Uterus (tissue), 4 donors: ENCODE measurements around the gene UNC93B1. TPM values are rescaled to one million over a fixed set of nuclear protein-coding genes. Genes with fewer than 3 reads are reported as not detected.

Source experiments
- DNase-seq, 2 donors: peaks; one replicate each; pipeline ENCODE4 v3.0.0-alpha.2; 2019 to 2020
- H3K27ac ChIP-seq, 2 donors: fragments of 200-600 bp; sonication (generic); 1 replicate in 1 of 2; 2 replicates in 1 of 2; pipeline ENCODE4 v1.5.1; 2016 to 2018
- H3K27me3 ChIP-seq, 2 donors: fragments of 200-600 bp; sonication (generic); one replicate each; pipeline ENCODE4 v1.5.1; 2018 to 2019; ENCODE audit warnings: control low read depth in 1 of 2
- H3K36me3 ChIP-seq, 2 donors: fragments of 200-600 bp; sonication (generic); one replicate each; pipeline ENCODE4 v1.5.1; 2019; ENCODE audit warnings: control low read depth in 1 of 2
- H3K4me1 ChIP-seq, 2 donors: fragments of 200-600 bp; sonication (generic); one replicate each; pipeline ENCODE4 v1.5.1; 2018 to 2019; ENCODE audit warnings: control low read depth in 1 of 2
- H3K4me3 ChIP-seq, 2 donors: fragments of 200-600 bp; sonication (generic); 1 replicate in 1 of 2; 2 replicates in 1 of 2; pipeline ENCODE4 v1.5.1; 2018 to 2019; ENCODE audit warnings: mild to moderate bottlenecking in 1 of 2
- H3K9me3 ChIP-seq, 2 donors: fragments of 200-600 bp; sonication (generic); one replicate each; pipeline ENCODE4 v1.5.1; 2019; ENCODE audit warnings: control low read depth in 1 of 2
- CTCF ChIP-seq, 4 experiments: fragments of 200-600 bp in 2 of 4; fragments of 450-650 bp in 2 of 4; sonication (generic) in 2 of 4; IDR thresholded peaks; one replicate each; pipeline ENCODE4 v1.5.1; 2016 to 2019; ENCODE audit warnings: antibody characterized with exemption in 4 of 4, mild to moderate bottlenecking in 2 of 4, moderate library complexity in 1 of 4
- POLR2A ChIP-seq, 2 donors: fragments of 450-650 bp; IDR thresholded peaks; one replicate each; pipeline ENCODE4 v1.6.1; 2016; ENCODE audit warnings: antibody characterized with exemption in 2 of 2, mild to moderate bottlenecking in 1 of 2, moderate library complexity in 1 of 2
- intact Hi-C: fragments of 100-400 bp; cut with DNase I; formaldehyde crosslinking; loops from one replicate; pipeline ENCODE4 v1.15.1; 2023; ENCODE audit warnings: low total_unique reads
- total RNA-seq, 4 donors: library from RNA; depleted of rRNA in 3 of 4; stranded (reverse); fragments of >200 nt in 3 of 4; gene quantifications; one replicate each; pipeline versions ENCODE4 v1.1.0 to v1.2.4, GENCODE V29; 2014 to 2023
- donor health status: DM: yes; HTN: yes; CAD: no.

Gene UNC93B1
- total RNA-seq, 4 donors from 2014 or later = 4.1 to 24.3 (median 13.2) TPM

- no peak for DNase-seq
- TF ChIP-seq POLR2A (IDR thresholded peaks at IDR 0.05) (no peak), CTCF (IDR thresholded peaks at IDR 0.05) (no peak)
- no peaks in the 10 kb centered on the region for H3K4me1 ChIP-seq
- no peak overlapping the region for H3K4me3 ChIP-seq
- no peak overlapping the region for H3K27ac ChIP-seq
- H3K36me3 ChIP-seq = no peaks in the 10 kb centered on the region
- intact Hi-C loops = no loop called here
- no peaks in the 10 kb centered on the region for H3K27me3 ChIP-seq
- no peaks in the 10 kb centered on the region for H3K9me3 ChIP-seq
Observed at GRCh38 chr11:68025047-68025446, 21.1 kb upstream of the UNC93B1 start.

- H3K4me3 ChIP-seq = no peak overlapping the region
- no peak for DNase-seq
Observed at GRCh38 chr11:68024508-68024907, 20.6 kb upstream of the UNC93B1 start.

GRCh38 chr11:68022531-68022930, 18.6 kb upstream of the UNC93B1 start:
- Histone ChIP-seq H3K27ac (no peak overlapping the region), H3K9me3 (no peaks in the 10 kb centered on the region), H3K4me1 (no peaks in the 10 kb centered on the region), H3K27me3 (no peaks in the 10 kb centered on the region), H3K4me3 (no peak overlapping the region), H3K36me3 (no peaks in the 10 kb centered on the region)
- TF ChIP-seq POLR2A (IDR thresholded peaks at IDR 0.05) (no peak), CTCF (IDR thresholded peaks at IDR 0.05) (no peak)
- no peak for DNase-seq
- intact Hi-C loops = no loop called here

More at GRCh38 chr11:68024508-68024907, 20.6 kb upstream of the UNC93B1 start:
- Histone ChIP-seq H3K9me3 (no peaks in the 10 kb centered on the region), H3K4me1 (no peaks in the 10 kb centered on the region), H3K27ac (no peak overlapping the region), H3K27me3 (no peaks in the 10 kb centered on the region), H3K36me3 (no peaks in the 10 kb centered on the region)
- no peak for TF ChIP-seq POLR2A (IDR thresholded peaks at IDR 0.05)
- no peak for TF ChIP-seq CTCF (IDR thresholded peaks at IDR 0.05)
- intact Hi-C loops = no loop called here

- no peak for DNase-seq
- Histone ChIP-seq H3K4me1 (no peaks in the 10 kb centered on the region), H3K4me3 (no peak overlapping the region), H3K9me3 (no peaks in the 10 kb centered on the region), H3K27me3 (no peaks in the 10 kb centered on the region), H3K36me3 (no peaks in the 10 kb centered on the region), H3K27ac (no peak overlapping the region)
- no peak for TF ChIP-seq CTCF (IDR thresholded peaks at IDR 0.05)
- no peak for TF ChIP-seq POLR2A (IDR thresholded peaks at IDR 0.05)
- intact Hi-C loops = no loop called here
Observed at GRCh38 chr11:68021167-68021787, 17.4 kb upstream of the UNC93B1 start.

GRCh38 chr11:68020575-68020974, 16.7 kb upstream of the UNC93B1 start:
- no peaks in the 10 kb centered on the region for H3K9me3 ChIP-seq
- intact Hi-C loops = no loop called here
- no peaks in the 10 kb centered on the region for H3K27me3 ChIP-seq
- H3K36me3 ChIP-seq = no peaks in the 10 kb centered on the region
- no peaks in the 10 kb centered on the region for H3K4me1 ChIP-seq
- no peak overlapping the region for H3K27ac ChIP-seq
- no peak overlapping the region for H3K4me3 ChIP-seq
- no peak for DNase-seq
- no peak for TF ChIP-seq POLR2A (IDR thresholded peaks at IDR 0.05)
- no peak for TF ChIP-seq CTCF (IDR thresholded peaks at IDR 0.05)
